Measurements from ENCODE around the gene ST6GALNAC3.

- TF ChIP-seq CTCF (IDR thresholded peaks at IDR 0.05) (no peak), POLR2A (IDR thresholded peaks at IDR 0.05) (no peak)
These were observed 345.1 kb downstream of the ST6GALNAC3 start for GRCh38 chr1:76419603-76420002.
